Middle frontal gyrus (tissue), 1 donor: Measurements from ENCODE around the gene ABLIM3.
"Not testable (repeated sequence)": the region's sequence is repeated elsewhere in the genome, so short reads cannot be mapped to it uniquely, and the experiment has no call there.

Experiments used
- DNase-seq: peaks from one replicate; pipeline ENCODE4 v3.0.0-alpha.2; 2015; ENCODE audit warnings: low spot score; ENCODE audit errors: extremely low spot score

ABLIM3 gene

DNA sequence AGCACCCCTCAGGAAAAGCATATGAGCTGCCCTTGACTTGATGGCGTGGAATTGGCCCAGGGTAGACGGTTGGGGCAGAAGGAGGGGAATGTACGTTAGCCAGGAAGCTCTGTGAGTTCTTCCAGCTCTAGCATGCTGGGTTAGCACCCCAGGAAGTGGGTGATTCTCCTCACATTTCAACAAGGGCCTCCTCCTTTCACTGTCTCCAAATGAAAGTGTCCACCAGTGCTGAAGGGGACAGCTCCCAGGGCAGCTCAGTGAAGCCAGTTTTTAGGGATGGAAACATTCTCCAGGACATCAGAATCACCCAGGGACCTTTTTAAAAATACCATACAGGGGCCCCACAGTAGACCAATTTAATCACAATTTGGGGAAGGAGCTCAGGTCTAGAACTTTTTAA lies 113.2 kb downstream of the ABLIM3 start:
- no peak for DNase-seq

DNA sequence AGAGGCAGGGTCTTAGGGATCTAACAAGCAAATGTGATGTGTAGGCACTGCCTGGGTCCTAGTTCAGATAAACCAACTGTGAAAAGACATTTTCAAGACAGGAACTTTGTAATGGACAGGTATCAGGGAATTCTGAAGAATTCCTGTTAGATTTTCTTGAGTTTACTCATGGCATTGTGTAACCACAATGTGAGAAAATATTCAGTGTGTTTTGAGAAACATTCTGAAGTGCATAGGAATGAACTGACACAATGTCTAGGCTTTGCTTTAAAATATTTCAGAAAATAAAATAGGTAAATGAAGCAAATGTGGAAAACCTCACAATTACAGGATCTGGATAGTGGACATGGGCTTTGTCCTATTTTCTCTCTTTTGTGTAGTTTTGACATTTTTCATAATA lies 115.2 kb downstream of the ABLIM3 start:
- DNase-seq: no peak

DNA sequence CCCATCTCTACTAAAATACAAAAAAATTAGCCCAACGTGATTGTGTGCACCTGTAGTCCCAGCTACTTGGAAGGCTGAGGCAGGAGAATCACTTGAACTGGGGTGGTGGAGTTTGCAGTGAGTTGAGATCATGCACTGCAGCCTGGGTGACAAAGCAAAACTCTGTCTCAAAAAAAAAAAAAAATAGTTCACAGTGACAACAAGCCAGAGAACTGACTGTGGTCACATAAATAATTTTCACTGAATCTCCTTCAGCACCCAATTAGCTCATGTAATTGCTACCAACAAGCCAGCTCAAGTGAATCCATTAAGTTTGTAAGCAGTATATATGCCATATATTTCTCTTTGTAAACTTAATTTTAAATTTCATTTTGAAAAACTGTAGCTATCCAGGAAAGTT lies 115.8 kb downstream of the ABLIM3 start:
- DNase-seq: no peak

DNA sequence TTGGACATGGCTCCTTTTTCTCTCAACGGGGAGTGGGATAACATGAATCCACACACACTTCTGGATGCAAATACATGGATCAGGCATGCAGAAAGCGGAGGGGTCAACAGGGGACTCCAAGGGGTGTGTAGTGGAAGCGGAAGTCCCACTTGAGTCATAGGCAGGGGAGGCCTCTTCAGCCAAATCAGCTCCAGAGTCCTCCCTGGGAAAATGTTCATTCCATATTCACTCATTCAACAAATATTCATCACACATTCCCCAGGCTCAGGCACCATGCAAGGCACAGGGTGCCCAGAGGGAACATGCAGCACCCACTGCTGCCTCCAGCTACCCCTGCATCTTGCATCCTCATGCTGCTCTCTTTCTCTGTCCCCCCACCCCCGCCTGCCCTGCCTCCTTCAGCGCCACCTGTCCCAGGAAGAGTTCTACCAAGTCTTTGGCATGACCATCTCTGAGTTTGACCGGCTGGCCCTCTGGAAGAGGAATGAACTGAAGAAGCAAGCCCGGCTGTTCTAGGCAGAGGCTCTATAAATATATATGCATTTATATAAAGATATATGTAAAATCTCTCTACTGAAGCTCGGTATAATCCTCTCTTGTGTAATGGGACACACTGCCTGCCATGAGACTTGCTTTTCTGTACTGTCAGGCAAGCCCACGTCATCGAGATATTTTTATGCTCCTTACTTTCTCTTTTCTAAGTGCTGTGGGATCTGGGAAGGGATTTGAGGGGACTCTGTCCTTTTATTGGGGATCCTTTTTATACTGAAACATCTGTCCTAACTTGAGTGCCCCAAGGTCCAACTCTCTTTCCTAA lies 116.8 kb downstream of the ABLIM3 start:
- no peak for DNase-seq

- no peak for DNase-seq
Observed at GRCh38 chr5:149260761-149261160, 119.5 kb downstream of the ABLIM3 start.

DNA sequence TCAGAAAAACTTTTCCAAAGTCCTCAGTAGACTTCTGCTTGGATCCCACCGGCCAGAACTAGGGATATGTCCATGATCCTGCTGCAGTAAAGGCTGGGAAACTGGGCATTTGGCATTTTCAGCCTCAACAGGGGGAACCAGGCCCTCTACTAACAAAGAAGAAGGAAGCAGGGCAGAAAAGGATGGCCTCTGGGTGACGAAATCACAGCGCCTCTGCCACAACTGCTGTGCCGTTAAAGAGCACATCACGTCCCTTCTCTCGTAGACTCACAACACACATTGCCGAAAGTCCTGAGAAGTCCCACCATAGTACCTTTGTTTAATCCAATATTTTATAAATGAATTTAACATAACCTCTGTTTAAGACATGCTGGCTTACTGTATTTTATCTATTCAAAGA lies 120.0 kb downstream of the ABLIM3 start:
- DNase-seq: no peak

- DNase-seq: no peak
Observed at GRCh38 chr5:149262315-149262714, 121.0 kb downstream of the ABLIM3 start.

DNA sequence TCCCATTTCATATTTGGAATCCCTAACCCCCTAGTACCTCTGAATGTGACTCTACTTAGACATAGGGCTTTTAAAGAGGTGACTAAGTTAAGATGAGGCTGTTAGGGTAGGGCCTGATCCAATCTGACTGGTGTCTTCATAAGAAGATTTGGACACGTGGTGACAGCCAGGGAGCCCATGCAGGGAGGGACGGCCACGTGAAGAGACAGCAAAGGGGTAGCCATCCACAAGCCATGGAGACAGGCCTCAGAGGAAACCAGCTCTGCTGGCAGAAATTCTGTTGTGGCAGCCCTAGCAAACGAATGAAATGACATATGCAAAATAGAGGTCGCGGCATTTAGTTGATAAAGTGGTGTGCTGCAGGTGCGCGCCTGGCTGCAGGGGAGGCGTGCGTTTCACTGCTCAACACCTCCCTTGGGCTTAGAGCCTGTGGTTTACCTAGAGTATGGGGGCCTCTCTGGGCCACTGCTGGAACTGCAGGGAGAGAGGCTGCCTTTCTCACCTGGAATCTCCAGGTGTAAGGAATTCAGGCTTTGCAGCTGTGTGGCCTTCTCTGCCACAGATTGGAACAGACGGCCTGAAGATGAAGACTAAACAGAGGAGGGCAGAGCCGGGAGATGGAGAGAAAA lies 123.3 kb downstream of the ABLIM3 start:
- no peak for DNase-seq

- DNase-seq: no peak
Observed at GRCh38 chr5:149265068-149265465, 123.8 kb downstream of the ABLIM3 start.

- no peak for DNase-seq
Observed at GRCh38 chr5:149265597-149265996, 124.3 kb downstream of the ABLIM3 start.

DNA sequence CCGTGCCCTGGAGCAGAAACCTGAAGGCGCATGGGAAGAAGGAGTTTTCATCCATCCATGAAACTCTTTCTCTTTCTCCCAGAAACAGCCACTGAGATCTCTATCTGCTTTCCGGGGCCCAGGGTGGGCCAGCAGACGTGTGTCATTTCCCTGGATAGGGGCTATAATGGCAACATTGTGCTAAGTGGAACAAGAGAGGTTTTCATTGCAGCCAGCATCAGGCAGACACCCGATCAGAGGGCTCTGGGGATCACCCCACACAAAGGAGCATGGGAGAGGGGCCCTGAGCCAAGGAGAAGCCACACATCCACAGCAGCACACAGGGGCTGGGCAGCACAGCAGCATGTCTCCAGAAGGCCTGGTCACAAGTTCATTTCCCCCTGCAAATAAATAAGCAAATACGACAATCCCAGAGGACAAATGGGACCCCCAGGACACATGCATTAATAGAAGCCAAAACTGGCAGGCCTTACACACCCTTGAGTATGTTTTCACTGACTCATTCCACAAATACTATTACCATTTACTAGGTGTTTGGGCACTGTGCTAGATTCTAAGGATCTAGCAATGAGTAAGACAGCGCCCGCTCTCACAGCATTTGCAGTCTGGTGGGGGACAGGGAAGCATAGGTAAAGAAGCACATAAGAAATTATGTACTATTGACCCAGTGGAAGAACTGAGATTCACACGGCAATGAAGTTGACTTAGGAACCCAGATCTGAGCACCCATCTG lies 126.1 kb downstream of the ABLIM3 start:
- peak; percentile 22 for DNase-seq

GRCh38 chr5:149268928-149269557 lies 127.8 kb downstream of the ABLIM3 start:
- no peak for DNase-seq

GRCh38 chr5:149271195-149271715 lies 130.0 kb downstream of the ABLIM3 start:
- DNase-seq: no peak

GRCh38 chr5:149271716-149272563 lies 130.6 kb downstream of the ABLIM3 start, which contains the start of gene AFAP1L1:
TSS of gene AFAP1L1 (plus strand) at chr5:149271859. CDS start at chr5:149271969, 110 bp downstream.
- no peak for DNase-seq

DNA sequence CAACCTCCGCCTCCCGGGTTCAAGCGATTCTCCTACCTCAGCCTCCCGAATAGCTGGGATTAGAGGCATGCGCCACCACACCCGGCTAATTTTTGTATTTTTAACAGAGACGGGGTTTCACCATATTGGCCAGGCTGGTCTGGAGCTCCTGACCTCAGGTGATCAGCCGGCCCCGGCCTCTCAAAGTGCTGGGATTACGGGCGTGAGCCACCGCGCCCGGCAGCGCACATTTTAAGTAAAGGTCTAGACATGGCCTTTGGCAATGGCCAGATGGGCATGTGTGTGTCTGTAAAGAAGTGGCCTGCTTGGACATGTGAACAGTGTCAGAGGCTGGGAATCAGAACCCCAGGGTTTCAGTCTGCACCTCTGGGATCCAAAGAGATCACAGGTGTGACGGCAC lies 131.5 kb downstream of the ABLIM3 start:
- not testable (repeated sequence) for DNase-seq

DNA sequence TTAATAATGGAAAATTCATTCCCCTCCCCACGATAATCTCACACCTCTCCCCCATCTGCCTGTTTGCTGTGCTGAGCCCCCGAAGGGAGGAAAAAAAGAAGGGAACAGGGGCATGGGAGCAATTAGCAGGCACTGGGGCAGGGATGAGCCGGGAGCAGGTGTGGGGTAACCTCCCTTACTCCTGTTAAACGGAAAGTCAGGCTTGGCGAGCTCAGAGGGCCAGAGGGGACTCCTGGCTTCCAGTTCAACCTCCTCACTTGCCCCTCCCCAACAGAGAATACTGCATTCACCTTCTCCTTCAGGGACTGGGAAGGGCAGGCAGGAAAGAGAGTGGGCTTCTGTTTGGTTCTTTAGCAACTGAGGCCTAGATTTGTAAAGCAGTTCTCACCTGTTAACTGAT lies 131.9 kb downstream of the ABLIM3 start:
- DNase-seq: no peak

DNA sequence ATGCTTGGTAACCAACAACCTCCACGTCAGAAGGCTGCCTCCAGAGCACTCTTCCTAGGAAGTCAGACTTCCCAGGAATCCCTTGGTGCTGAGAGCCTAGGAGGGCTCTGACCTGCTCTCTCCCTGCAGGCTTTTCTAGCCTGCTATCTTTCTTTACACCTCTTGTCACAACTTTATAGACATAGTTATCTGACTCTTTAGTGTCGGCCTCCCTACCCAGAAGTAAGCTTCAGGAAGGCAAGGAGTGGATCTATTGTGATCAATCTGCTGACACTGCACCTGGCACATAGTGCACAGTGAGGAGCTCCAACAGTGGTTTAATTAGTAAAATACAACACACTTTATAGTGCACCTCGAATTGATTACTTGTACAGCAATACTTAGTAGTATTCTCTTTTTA lies 132.7 kb downstream of the ABLIM3 start:
- no peak for DNase-seq

DNA sequence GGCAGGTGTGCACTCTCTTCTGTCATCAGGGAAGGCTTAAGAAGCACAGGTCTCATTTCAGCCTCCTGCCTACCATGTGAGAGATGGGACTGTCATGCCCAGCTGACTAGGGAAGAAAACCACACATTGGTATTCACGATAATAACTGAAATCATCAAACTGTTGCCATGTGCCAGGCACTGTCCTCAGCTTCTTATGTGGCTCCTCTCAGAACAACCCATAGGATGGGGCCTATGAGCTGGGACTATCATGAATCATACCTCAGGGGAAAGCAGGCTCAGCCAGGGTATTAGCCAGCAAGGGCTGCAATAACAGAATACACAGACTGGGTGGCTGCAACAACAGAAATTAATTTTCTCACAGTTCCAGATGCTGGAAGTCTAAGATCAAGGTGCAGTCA lies 133.6 kb downstream of the ABLIM3 start:
- no peak for DNase-seq

- no peak for DNase-seq
Observed at GRCh38 chr5:149277801-149278200, 136.5 kb downstream of the ABLIM3 start.

DNA sequence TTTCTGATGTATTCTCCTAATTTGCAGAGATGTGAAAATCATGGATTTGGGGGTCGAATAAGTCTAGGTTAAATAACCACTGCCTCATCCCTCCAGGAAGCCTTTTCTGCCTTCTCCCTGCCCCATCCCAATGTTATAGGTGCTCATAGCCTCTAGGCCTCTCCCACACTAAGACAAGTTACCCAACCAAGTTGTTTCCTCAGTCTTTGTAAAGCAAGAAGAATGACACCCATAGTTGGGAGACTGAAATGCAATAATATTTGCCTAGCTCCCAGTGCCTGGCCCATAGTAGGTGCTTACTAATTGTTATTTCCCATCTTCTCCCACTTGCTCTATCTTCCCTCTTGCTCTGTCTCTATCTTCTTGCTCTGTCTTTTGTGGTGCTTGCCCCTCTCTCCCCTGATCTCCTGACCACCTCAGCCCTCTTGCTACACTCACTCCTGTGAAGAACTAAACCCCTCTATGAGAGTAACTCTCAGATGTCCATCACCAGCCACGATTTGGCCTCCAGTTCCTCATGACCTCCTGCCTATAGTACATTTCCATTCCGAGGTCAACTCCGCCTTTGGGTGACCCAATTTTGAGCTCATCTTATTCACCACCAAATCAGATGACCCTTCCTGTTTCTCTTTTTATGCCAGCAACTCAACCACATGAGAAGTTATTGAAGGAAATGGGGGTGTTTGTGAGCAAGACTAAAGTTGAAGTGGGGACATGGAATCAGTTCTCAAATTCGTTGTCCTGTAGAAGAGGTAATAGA lies 137.3 kb downstream of the ABLIM3 start:
- DNase-seq: no peak
